Tongue (tissue), 2 donors: ENCODE results near the gene RAP1GAP. TPM values are rescaled to one million over a fixed set of nuclear protein-coding genes. Genes with fewer than 3 reads are reported as not detected.

ENCODE experiments used
- DNase-seq: peaks from one replicate; pipeline ENCODE4 v3.0.0-alpha.2; 2015
- total RNA-seq: library from RNA; depleted of rRNA; stranded (reverse); fragments of >200 nt; gene quantifications from one replicate; pipeline ENCODE4 v1.2.3, GENCODE V29; 2014

The RAP1GAP gene
- total RNA-seq, 1 donor from 2014 or later = 2.7 TPM

GRCh38 chr1:21610027-21610426 is 59.1 kb downstream of the RAP1GAP start:
- no peak for DNase-seq

GRCh38 chr1:21608798-21609197 is 60.4 kb downstream of the RAP1GAP start:
- no peak for DNase-seq

- peak; percentile 83 for DNase-seq
Measured at GRCh38 chr1:21607549-21608529, 61.3 kb downstream of the RAP1GAP start.

- no peak for DNase-seq
Measured at GRCh38 chr1:21605964-21606705, 63.0 kb downstream of the RAP1GAP start.

- no peak for DNase-seq
Measured at GRCh38 chr1:21605012-21605715, 64.0 kb downstream of the RAP1GAP start.

- no peak for DNase-seq
Measured at GRCh38 chr1:21604208-21604957, 64.8 kb downstream of the RAP1GAP start.

GRCh38 chr1:21603177-21604138 is 65.7 kb downstream of the RAP1GAP start:
- DNase-seq = no peak

GRCh38 chr1:21601278-21602048 is 67.7 kb downstream of the RAP1GAP start:
- DNase-seq = no peak

GRCh38 chr1:21599402-21599801 is 69.8 kb downstream of the RAP1GAP start:
- no peak for DNase-seq

GRCh38 chr1:21598904-21599303 is 70.3 kb downstream of the RAP1GAP start:
- DNase-seq = no peak

GRCh38 chr1:21598417-21598816 is 70.7 kb downstream of the RAP1GAP start:
- no peak for DNase-seq

- no peak for DNase-seq
Measured at GRCh38 chr1:21597753-21598152, 71.4 kb downstream of the RAP1GAP start.

- no peak for DNase-seq
Measured at GRCh38 chr1:21596628-21597027, 72.5 kb downstream of the RAP1GAP start.

- DNase-seq = peak; percentile 67
Measured at GRCh38 chr1:21596174-21596573, 73.0 kb downstream of the RAP1GAP start.

GRCh38 chr1:21594935-21595897 is 73.9 kb downstream of the RAP1GAP start:
- DNase-seq = peak; percentile 71

GRCh38 chr1:21594501-21594900 is 74.7 kb downstream of the RAP1GAP start:
- DNase-seq = no peak

- DNase-seq = no peak
Measured at GRCh38 chr1:21593231-21593630, 75.9 kb downstream of the RAP1GAP start.

GRCh38 chr1:21592086-21592865 is 76.9 kb downstream of the RAP1GAP start:
- DNase-seq = no peak
